Measurements from ENCODE around the gene GPR42. TPM values are rescaled to one million over a fixed set of nuclear protein-coding genes. Genes with fewer than 3 reads are reported as not detected.

GPR42 gene
- total and polyA plus RNA-seq, 9 donors: not detected

DNA sequence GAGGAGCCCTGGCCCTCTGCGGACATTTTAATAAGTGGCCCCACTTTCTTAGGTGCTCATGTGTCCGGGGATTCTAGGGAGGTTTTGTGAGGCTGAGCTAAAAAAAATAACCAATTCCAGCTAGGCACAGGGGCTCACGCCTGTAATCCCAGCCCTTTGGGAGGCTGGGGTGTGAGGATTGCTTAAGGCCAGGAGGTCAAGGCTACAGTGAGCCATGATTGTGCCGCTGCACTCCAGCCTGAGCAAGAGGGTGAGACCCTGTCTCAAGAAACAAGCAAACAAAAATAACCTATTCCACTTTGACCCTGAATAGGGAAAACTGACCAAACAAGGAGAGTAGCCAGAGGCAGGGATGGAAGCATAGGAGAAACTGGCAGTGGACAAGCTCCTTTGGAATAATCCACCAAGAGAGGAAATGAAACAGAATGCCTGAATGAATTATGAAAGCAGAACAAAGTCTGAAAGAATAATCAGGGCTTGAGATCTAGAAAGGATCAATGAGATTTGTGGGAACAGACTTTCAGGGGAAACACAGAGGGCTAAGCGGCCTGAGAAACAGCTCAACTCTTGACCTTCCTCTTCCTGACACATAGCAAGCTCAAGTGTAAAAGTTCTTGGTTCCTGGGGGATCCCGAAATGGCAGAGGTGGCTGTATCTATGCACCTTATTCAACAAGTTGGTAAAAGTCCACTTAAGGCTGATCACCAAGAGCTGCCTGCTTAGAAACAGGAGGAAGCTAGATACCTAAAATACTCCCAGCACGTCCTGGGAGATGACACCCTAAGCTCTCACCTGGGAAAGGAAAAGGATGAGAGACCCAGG, 47.1 kb downstream of the GPR42 start:
- Histone ChIP-seq H3K36me3 (no peaks in the 10 kb centered on the region), H3K27me3 (no peaks in the 10 kb centered on the region), H3K27ac (no peak overlapping the region), H3K4me3 (no peak overlapping the region), H3K4me1 (ENCODE audit: insufficient read depth) (no peaks in the 10 kb centered on the region), H3K9me3 (no peaks in the 10 kb centered on the region)
- 64 to 71% (median 68%) methylated on average over 7 of the region's 7 CpGs for WGBS, 3 donors
- intact Hi-C loops (cut with DNase I): no loop called here
- no peak for DNase-seq
- no peak for TF ChIP-seq POLR2A (IDR thresholded peaks at IDR 0.05)
- TF ChIP-seq CTCF (IDR thresholded peaks at IDR 0.05): no peak
- no peak for TF ChIP-seq EP300 (IDR thresholded peaks at IDR 0.05)

DNA sequence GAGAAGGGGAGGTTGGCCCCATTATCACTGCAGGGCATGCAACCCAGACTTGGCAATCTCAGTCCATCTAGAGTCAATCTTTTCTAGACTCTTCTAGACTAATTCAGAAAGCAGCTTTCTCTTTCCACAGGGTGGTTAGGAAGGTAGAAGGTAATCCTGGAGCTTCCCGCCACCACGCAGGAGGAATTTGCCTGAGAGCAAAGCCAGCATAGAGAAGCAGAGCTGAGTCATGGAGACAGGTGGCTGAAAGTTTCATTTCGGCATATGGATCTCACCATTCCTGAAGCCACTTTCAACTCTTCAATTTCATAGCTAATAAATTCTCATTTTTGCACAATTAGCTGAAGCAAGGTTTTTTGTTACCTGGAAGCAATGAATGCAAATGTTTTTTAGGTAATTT, 48.2 kb downstream of the GPR42 start:
- TF ChIP-seq EP300 (IDR thresholded peaks at IDR 0.05) (no peak), CTCF (IDR thresholded peaks at IDR 0.05) (no peak), POLR2A (IDR thresholded peaks at IDR 0.05) (no peak)
- DNase-seq: no peak
- Histone ChIP-seq H3K4me3 (no peak overlapping the region), H3K27ac (no peak overlapping the region), H3K4me1 (ENCODE audit: insufficient read depth) (no peaks in the 10 kb centered on the region), H3K27me3 (no peaks in the 10 kb centered on the region), H3K9me3 (no peaks in the 10 kb centered on the region), H3K36me3 (no peaks in the 10 kb centered on the region)
- 75 to 87% (median 76%) methylated on average over 3 of the region's 3 CpGs for WGBS, 3 donors
- intact Hi-C loops (cut with DNase I): no loop called here

DNA sequence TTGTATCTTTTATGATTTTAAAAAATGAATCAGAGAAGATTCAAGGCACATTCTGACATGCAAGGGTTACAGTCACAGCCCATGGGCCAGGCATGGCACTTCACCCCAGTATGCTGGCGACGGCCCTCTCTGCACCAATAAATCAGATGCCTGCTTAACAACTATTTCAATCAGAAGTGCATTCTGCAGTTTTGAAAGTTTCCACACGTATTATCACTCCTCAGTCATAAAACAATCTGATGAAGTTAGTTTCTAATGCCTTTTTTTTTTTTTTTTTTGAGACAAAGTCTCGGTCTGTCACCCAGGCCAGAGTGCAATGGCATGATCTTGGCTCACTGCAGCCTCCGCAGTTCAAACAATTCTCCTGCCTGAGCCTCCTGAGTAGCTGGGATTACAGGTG, 48.9 kb downstream of the GPR42 start:
- 65 to 79% (median 78%) methylated on average over 5 of the region's 5 CpGs for WGBS, 3 donors
- TF ChIP-seq POLR2A (IDR thresholded peaks at IDR 0.05): no peak
- no peak for TF ChIP-seq EP300 (IDR thresholded peaks at IDR 0.05)
- no peak for TF ChIP-seq CTCF (IDR thresholded peaks at IDR 0.05)

GRCh38 chr19:35421362-35421761, 50.5 kb downstream of the GPR42 start:
- Histone ChIP-seq H3K27me3 (no peaks in the 10 kb centered on the region), H3K36me3 (no peaks in the 10 kb centered on the region), H3K4me3 (no peak overlapping the region), H3K4me1 (ENCODE audit: insufficient read depth) (no peaks in the 10 kb centered on the region), H3K27ac (no peak overlapping the region), H3K9me3 (no peaks in the 10 kb centered on the region)
- intact Hi-C loops (cut with DNase I): no loop called here
- TF ChIP-seq EP300 (IDR thresholded peaks at IDR 0.05): no peak
- no peak for TF ChIP-seq POLR2A (IDR thresholded peaks at IDR 0.05)
- no peak for TF ChIP-seq CTCF (IDR thresholded peaks at IDR 0.05)
- 63 to 74% (median 71%) methylated on average over 11 of the region's 11 CpGs for WGBS, 3 donors
- DNase-seq: no peak

More for the DNA sequence above, 48.9 kb downstream of the GPR42 start:
- Histone ChIP-seq H3K27ac (no peak overlapping the region), H3K27me3 (no peaks in the 10 kb centered on the region), H3K9me3 (no peaks in the 10 kb centered on the region), H3K4me3 (no peak overlapping the region), H3K4me1 (ENCODE audit: insufficient read depth) (no peaks in the 10 kb centered on the region), H3K36me3 (no peaks in the 10 kb centered on the region)
- no peak for DNase-seq
- intact Hi-C loops (cut with DNase I): no loop called here

Small RNA genes within 50 kb of the gene (microRNA-seq; reads per million reads assigned to microRNA genes)
- 1.4 to 6.8 (median 6.4) reads per million in 3 donors for gene MIR5196

Small RNA genes within 50 kb of the gene (small RNA-seq; reads per million reads assigned to genes)
- gene RN7SL491P: not detected

Other genes with a start within 250 kb of the GPR42 start
- 1 to 10 TPM; 1.9 to 7.5 (median 3.8) TPM for gene LGI4, start 236.0 kb upstream of the GPR42 start, total RNA-seq
- gene LGI4, start 236.0 kb upstream of the GPR42 start, polyA plus RNA-seq: 10 to 100 TPM; 11.9 to 13.3 TPM
- 100 to 1,000 TPM in 3 of 7 donors, 10 to 100 TPM in 4; 26.7 to 204 (median 95.8) TPM for gene FXYD1, start 232.2 kb upstream of the GPR42 start, total RNA-seq
- gene FXYD1, start 232.2 kb upstream of the GPR42 start, polyA plus RNA-seq: 100 to 1,000 TPM in 1 of 2 donors, 10 to 100 TPM in 1; 88.5 to 134 TPM
- gene FXYD7, start 227.8 kb upstream of the GPR42 start, total RNA-seq: 1 to 10 TPM in 3 of 7 donors, under 1 TPM in 3, not detected in 1; 0.30 to 2.8 (median 1.0) TPM
- under 1 TPM in 1 of 2 donors, not detected in 1; 0.38 TPM for gene FXYD7, start 227.8 kb upstream of the GPR42 start, polyA plus RNA-seq
- 10 to 100 TPM in 6 of 7 donors, 1 to 10 TPM in 1; 8.2 to 37.1 (median 17.9) TPM for gene FXYD5, start 216.3 kb upstream of the GPR42 start, total RNA-seq
- gene FXYD5, start 216.3 kb upstream of the GPR42 start, polyA plus RNA-seq: 10 to 100 TPM; 31.2 to 79.3 TPM
- not detected for gene FAM187B, start 142.3 kb upstream of the GPR42 start, total RNA-seq
- gene FAM187B, start 142.3 kb upstream of the GPR42 start, polyA plus RNA-seq: under 1 TPM in 1 of 2 donors, not detected in 1; 0.06 TPM
- gene LSR, start 122.1 kb upstream of the GPR42 start, total RNA-seq: 10 to 100 TPM in 4 of 7 donors, 1 to 10 TPM in 3; 7.2 to 69.8 (median 12.9) TPM
- gene LSR, start 122.1 kb upstream of the GPR42 start, polyA plus RNA-seq: 10 to 100 TPM in 1 of 2 donors, 1 to 10 TPM in 1; 3.3 to 13.4 TPM
- 100 to 1,000 TPM; 105 to 218 (median 159) TPM for gene USF2, start 102.1 kb upstream of the GPR42 start, total RNA-seq
- 100 to 1,000 TPM; 130 to 169 TPM for gene USF2, start 102.1 kb upstream of the GPR42 start, polyA plus RNA-seq
- gene HAMP, start 88.5 kb upstream of the GPR42 start, total RNA-seq: 1 to 10 TPM in 3 of 7 donors, under 1 TPM in 2, not detected in 2; 0.43 to 4.0 (median 1.3) TPM
- gene HAMP, start 88.5 kb upstream of the GPR42 start, polyA plus RNA-seq: 1 to 10 TPM in 1 of 2 donors, not detected in 1; 1.1 TPM
- gene MAG, start 78.9 kb upstream of the GPR42 start, total RNA-seq: 100 to 1,000 TPM in 3 of 7 donors, 10 to 100 TPM in 4; 58.0 to 146 (median 94.2) TPM
- 100 to 1,000 TPM in 1 of 2 donors, 1 to 10 TPM in 1; 1.1 to 106 TPM for gene MAG, start 78.9 kb upstream of the GPR42 start, polyA plus RNA-seq
- gene CD22, start 41.9 kb upstream of the GPR42 start, total RNA-seq: 100 to 1,000 TPM in 5 of 7 donors, 10 to 100 TPM in 2; 54.2 to 264 (median 137) TPM
- gene CD22, start 41.9 kb upstream of the GPR42 start, polyA plus RNA-seq: 10 to 100 TPM; 79.4 to 94.2 TPM
- 1 to 10 TPM in 5 of 7 donors, under 1 TPM in 2; 0.11 to 5.0 (median 1.8) TPM for gene FFAR1, start 23.2 kb upstream of the GPR42 start, total RNA-seq
- gene FFAR1, start 23.2 kb upstream of the GPR42 start, polyA plus RNA-seq: under 1 TPM; 0.32 to 0.67 TPM
- gene FFAR3, start 12.6 kb upstream of the GPR42 start, total RNA-seq: under 1 TPM in 4 of 7 donors, not detected in 3; 0.15 to 0.43 (median 0.21) TPM
- under 1 TPM in 1 of 2 donors, not detected in 1; 0.12 TPM for gene FFAR3, start 12.6 kb upstream of the GPR42 start, polyA plus RNA-seq
- under 1 TPM in 2 of 7 donors, not detected in 5; 0.20 to 0.32 TPM for gene FFAR2, start 77.2 kb downstream of the GPR42 start, total RNA-seq
- under 1 TPM; 0.32 to 0.47 TPM for gene FFAR2, start 77.2 kb downstream of the GPR42 start, polyA plus RNA-seq
- 1 to 10 TPM in 1 of 7 donors, under 1 TPM in 4, not detected in 2; 0.54 to 1.6 (median 0.75) TPM for gene KRTDAP, start 119.4 kb downstream of the GPR42 start, total RNA-seq
- gene KRTDAP, start 119.4 kb downstream of the GPR42 start, polyA plus RNA-seq: not detected
- gene DMKN, start 142.6 kb downstream of the GPR42 start, total RNA-seq: 100 to 1,000 TPM in 3 of 7 donors, 10 to 100 TPM in 4; 82.1 to 177 (median 98.4) TPM
- gene DMKN, start 142.6 kb downstream of the GPR42 start, polyA plus RNA-seq: 10 to 100 TPM; 58.3 to 59.0 TPM
- gene SBSN, start 157.2 kb downstream of the GPR42 start, total RNA-seq: not detected
- gene SBSN, start 157.2 kb downstream of the GPR42 start, polyA plus RNA-seq: not detected
- gene GAPDHS, start 162.4 kb downstream of the GPR42 start, total RNA-seq: not detected
- not detected for gene GAPDHS, start 162.4 kb downstream of the GPR42 start, polyA plus RNA-seq
- gene TMEM147, start 174.6 kb downstream of the GPR42 start, total RNA-seq: 10 to 100 TPM; 61.4 to 87.7 (median 66.8) TPM
- 100 to 1,000 TPM in 1 of 2 donors, 10 to 100 TPM in 1; 80.9 to 105 TPM for gene TMEM147, start 174.6 kb downstream of the GPR42 start, polyA plus RNA-seq
- not detected for gene ATP4A, start 192.6 kb downstream of the GPR42 start, total RNA-seq
- gene ATP4A, start 192.6 kb downstream of the GPR42 start, polyA plus RNA-seq: under 1 TPM in 1 of 2 donors, not detected in 1; 0.02 TPM
- not detected for gene PMIS2, start 215.1 kb downstream of the GPR42 start, total RNA-seq
- not detected for gene PMIS2, start 215.1 kb downstream of the GPR42 start, polyA plus RNA-seq
- 10 to 100 TPM; 10.6 to 24.5 (median 19.5) TPM for gene HAUS5, start 241.7 kb downstream of the GPR42 start, total RNA-seq
- gene HAUS5, start 241.7 kb downstream of the GPR42 start, polyA plus RNA-seq: 10 to 100 TPM in 1 of 2 donors, 1 to 10 TPM in 1; 8.8 to 14.8 TPM

All from ovary (tissue), 9 donors.